ENCODE results near the gene RIMS3. TPM values are rescaled to one million over a fixed set of nuclear protein-coding genes. Genes with fewer than 3 reads are reported as not detected.
"Not testable (repeated sequence)": the region's sequence is repeated elsewhere in the genome, so short reads cannot be mapped to it uniquely, and the experiment has no call there.

The RIMS3 gene
- total RNA-seq, 1 donor from 2014 or later, result 5.8 TPM

- DNase-seq (ENCODE audit: low spot score), result no peak
Measured at GRCh38 chr1:40630488-40631223, 34.8 kb downstream of the RIMS3 start.

- not testable (repeated sequence) for DNase-seq (ENCODE audit: low spot score)
Measured at GRCh38 chr1:40629546-40629945, 35.9 kb downstream of the RIMS3 start.

DNA sequence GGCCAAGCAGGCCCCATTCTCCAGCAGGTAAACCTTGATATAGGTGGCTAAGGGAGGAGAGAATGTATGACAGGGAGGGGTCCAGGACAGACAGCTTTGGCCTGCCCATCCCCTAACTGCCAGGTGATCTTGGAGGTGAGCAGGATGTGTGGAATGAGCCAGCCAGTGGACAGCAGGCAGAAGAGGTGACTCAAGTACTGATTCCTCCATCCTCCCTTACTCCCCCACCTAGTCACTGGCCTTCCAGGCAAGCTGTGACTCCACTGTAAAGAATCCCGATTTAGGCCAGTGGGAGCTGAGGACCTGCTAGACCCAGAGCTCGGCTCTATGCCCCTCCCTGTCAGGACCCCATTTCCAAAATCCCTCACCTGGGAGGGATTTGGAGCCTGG lies 36.6 kb downstream of the RIMS3 start:
- DNase-seq (ENCODE audit: low spot score), result no peak

- no peak for DNase-seq (ENCODE audit: low spot score)
Measured at GRCh38 chr1:40627987-40628902, 37.2 kb downstream of the RIMS3 start.

GRCh38 chr1:40626383-40626770 lies 39.1 kb downstream of the RIMS3 start:
- DNase-seq (ENCODE audit: low spot score), result no peak

DNA sequence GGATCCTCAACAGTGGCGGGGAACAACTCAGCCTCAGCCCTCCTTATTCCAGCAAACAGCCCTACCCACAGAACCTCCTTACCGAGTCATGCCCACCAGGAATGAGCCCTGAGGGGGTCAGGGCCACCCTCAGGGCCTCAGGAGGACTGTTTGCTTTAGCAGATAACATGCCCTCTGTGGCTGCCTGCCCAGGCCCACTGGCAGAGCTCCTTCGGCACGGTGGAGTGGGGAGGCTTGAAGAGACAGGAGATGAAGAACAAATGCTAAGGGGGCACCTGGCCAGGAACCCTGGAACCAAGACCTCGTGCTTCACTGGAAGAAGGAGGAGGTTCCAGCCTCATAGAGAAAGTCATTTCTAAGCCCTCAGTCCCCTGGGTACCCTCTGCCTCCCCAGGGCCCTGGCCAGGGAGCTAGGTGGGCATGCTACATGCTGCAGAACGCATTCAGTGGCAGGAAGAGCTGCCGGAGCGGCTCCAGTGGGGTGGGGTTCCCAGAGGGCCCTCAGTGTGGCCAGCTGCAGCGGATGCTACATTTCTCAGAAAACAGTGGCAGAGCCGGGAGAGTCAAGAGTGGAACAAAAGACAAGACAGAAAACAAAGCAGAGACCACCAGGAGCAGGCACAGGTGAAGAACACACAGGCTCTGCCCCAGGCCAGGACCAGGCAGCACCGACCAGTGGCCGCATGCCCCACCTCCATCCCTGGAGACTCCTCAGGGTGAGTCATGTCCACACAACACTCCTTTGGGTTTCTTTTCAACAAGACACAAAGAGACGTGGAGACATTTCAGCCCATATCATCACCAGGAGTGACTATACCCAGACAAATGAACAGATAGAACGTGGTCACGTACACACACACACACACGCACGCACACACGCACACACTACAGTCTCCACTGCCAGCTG lies 39.8 kb downstream of the RIMS3 start:
- no peak for DNase-seq (ENCODE audit: low spot score)

DNA sequence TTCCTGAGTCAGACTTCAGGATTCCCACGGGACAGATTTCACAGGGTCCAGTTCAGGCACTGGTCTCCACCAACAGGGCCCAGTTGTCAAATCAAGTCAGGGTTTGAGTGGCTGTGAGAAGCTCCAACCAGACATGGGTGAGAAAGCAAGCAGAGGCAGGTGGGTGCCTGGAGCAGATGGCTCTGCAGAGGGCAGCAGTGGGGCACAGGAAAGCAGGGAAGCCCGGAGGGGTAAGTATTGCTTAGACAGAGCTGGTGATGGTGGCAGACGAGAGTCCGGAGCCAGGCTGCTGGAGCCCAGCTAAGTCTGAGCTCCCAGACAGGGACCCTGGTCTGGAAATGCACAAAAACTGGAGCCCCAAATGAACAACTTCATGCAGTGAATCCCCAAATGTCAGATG lies 40.4 kb downstream of the RIMS3 start:
- no peak for DNase-seq (ENCODE audit: low spot score)

DNA sequence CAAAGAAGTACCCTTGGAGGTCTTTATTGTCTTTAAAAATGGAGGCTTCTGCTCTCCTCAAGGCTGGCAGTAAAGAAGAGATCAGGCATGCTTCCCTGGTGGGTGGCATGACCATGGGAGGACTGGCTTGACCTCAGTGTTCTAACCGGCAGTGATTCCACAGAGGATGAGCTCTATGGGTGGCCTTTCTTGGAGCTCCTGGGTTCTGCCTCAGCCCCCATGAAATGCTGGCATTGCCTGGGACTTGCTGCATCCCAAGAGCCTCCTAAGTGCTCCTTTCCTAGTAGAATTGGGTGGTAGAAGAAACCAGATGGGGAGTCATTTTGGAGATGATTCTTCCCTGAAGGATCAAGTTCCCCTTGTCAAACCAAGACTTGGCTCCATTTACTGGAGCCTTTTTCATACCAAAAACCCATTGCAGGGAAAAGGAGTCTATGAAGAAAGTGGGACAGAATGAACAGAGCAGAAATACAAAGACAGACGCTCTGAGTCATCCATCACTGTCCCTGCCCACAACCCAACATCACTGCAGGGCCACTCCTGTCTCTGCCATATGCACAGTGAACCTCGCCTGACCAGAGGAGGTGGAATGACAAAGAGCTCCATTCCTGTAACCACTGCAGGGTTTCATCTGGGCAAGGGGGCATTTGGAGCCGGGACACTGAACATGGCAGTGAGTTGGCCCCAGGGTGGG lies 42.4 kb downstream of the RIMS3 start:
- no peak for DNase-seq (ENCODE audit: low spot score)

DNA sequence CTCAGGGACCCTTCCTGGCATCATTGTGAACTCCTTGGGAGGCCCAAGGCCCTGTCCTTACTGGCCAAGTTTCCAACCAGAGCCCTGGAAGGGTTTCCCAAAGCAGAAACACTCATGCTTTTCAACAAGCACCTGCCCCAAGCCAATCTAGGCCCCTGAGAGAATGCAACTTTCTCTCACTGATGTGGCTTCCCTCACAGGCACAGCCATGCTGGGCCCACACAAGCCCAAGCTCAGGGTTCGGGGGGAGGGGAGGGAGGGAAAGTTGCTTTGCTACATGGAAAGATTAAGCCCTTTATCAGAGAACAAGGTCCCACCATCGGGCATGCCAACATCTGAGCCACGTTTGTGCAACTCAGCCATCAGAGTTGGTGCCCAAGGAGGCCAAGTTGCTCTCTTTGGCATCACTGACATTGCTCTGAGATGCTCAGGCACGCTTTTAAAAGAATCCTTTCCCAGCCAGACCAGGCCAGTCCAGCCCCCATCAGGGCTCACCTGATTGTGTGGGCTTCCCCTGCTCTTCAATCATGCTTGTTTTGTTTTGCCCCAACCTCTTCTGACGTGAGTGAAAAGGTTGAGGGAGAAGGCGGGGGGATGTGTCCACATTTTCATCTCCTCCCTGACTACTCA lies 43.5 kb downstream of the RIMS3 start:
- DNase-seq (ENCODE audit: low spot score), result no peak

DNA sequence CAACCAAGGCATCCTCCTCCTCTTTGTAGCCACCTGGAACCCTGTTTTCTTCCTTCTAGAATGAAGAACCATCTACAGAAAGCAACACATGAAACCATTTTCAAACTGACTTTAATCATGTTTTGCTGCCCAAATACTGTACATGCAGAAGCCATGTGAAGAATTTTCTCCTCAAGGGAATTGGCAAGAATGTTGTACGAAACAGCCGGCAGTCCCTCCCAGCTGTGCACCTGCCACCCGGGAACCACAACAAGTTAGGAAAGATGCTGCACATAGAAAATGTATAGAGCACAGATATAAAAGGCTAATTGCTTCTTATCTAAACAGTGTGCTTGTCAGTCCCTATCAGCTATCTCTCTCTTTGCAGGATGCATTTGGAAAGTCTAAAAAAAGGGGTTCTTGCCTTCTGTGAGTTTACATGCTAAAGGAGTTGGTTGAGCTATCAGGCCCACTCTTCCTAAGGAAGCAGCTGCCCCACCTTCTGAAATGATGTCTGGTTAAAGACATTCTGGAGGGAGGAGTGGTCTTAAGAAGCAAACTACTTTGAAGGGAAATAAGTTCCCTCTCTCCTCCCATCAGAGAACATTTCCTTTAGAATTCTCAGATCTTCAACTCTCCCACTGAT lies 44.8 kb downstream of the RIMS3 start:
- DNase-seq (ENCODE audit: low spot score), result no peak

DNA sequence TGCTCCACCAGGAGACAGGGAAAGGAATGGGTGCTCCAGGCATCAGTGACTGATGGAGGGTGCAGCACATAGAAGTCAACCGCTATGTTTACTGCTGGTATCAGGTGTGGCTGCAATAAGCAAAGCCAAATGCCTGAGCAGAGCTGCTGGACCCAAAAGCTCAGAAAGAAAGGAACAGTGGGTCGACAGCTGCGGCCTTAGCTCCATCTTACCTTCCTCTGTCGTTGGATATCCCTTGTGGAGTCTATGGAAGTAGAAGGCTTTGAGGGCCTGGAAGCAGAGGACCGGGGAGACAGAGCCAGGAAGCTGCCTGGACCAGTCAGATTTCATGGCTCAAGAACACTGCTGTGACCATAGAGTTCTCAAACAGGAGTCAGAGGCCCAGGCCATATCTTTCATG lies 45.3 kb downstream of the RIMS3 start:
- DNase-seq (ENCODE audit: low spot score), result no peak

DNA sequence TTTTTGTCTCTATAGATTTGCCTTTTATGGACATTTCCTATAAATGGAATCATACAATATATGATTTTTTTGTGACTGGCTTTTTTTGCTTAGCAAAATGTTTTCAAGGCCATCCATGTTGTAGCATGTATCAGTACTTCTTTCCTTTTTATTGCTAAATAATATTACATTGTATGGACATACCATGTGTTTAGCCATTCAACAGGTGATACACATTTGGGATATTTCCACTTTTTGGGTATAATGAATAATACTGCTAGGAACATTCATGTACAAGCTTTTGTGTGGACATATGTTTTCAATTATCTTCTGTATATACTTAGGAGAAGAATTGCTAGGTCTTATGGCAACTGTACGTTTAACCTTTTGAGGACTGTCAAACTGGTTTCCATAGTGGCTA lies 47.4 kb downstream of the RIMS3 start:
- DNase-seq (ENCODE audit: low spot score), result no peak

DNA sequence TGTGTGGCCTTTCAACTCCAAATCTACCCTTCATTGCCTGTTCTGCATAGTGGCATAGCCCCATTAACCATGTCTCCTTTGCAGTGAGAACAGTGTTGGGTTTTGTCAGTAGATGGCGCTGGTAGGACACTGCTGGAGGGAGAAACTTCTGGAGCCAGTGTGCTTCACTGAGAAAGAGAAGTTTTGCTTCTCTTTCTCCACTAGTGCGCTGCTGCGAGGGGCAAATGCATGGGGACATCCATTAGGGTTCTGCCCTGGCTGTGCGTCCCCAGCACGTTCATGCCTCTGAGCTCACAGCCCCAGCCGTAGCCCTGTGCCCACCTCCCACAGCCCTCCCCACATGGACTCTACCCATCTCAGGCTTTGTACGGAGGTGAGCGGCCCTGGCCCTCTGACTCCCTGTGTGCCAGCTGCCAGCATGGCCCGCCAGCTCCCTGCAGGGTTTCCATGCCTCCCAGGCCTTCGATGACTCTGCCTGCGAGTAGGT lies 53.1 kb downstream of the RIMS3 start:
- DNase-seq (ENCODE audit: low spot score), result peak; percentile 71

DNA sequence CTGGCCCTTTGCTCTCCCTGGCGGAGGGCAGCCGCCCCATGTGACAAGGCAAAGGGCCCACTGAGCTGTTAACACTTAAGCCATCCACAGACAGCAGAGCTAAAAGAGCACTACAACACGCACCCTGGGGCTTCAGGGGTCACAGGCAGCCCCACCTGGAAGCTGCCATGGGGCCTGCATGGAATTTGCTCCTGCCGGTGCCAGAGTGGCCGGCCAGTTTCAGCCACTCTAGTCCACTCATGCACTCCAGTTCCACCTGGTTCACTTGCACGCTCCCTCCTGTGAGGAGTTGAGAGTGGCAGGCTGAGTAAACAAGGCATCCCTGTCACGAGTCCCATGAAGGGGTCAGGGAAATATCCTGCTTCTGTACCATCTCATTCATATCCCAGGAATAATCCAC lies 55.3 kb downstream of the RIMS3 start:
- no peak for DNase-seq (ENCODE audit: low spot score)

DNA sequence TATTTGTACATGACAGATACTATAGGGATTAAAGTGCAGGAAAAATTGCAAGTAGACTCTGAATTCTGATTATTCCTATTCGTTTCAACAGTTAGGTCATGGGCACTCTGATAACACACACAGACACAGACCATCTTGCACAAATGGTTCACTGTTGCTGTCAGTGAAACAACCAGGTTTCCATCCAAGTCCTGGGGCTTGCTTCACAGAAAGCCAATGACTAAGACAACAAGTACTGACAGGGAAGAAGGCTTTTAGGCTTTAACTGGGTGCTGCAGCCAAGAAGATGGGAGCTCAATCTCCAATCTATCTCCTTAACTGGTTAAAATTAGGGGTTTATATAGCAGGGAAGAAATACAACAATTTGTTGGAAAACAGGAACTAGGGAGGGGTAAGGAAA lies 57.6 kb downstream of the RIMS3 start:
- DNase-seq (ENCODE audit: low spot score), result no peak

- DNase-seq (ENCODE audit: low spot score), result no peak
Measured at GRCh38 chr1:40606978-40607377, 58.5 kb downstream of the RIMS3 start.

GRCh38 chr1:40606194-40606593 lies 59.3 kb downstream of the RIMS3 start:
- peak; percentile 89 for DNase-seq (ENCODE audit: low spot score)

DNA sequence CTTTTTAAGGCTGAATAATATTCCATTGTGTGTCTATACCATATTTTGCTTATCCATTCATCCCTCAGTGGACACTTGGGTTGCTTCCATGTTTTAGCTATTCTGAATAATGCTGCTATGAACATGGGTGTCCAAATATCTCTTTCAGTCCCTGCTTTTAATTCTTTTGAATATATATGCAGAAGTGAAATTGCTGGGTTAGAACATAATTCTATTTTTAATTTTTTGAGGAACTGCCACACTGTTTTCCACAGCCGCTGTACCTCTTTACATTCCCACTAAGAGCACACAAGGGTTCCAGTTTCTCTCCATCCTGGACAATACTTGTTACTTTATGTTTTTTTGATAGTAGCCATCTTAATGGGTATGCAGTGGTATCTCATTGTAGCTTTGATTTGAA lies 65.6 kb downstream of the RIMS3 start:
- DNase-seq (ENCODE audit: low spot score), result no peak

- DNase-seq (ENCODE audit: low spot score), result no peak
Measured at GRCh38 chr1:40595623-40596022, 69.9 kb downstream of the RIMS3 start.

GRCh38 chr1:40594187-40594531 lies 71.3 kb downstream of the RIMS3 start:
- no peak for DNase-seq (ENCODE audit: low spot score)

All from umbilical cord (tissue), 2 donors.